ENCODE data around the gene FAM107B. TPM values are rescaled to one million over a fixed set of nuclear protein-coding genes. Genes with fewer than 3 reads are reported as not detected.

The FAM107B gene
- total and polyA plus RNA-seq, 2 of the 13 experiments (the other 11 are each of a cell fraction or from before 2014, with no cell fraction given): 15.7 to 24.8 TPM

GRCh38 chr10:14687340-14687739 is 87.4 kb downstream of the FAM107B start:
- 8% methylated on average over 1 of the region's 1 CpG for WGBS (ENCODE audit: low lambda C conversion rate)
- POLR2A ChIA-PET: no interaction called here
- FAIRE-seq: no peak
- CTCF ChIA-PET (ENCODE audit: low intra/inter-chr PET ratio, low total read pairs): no interaction called here
- Histone ChIP-seq H3K4me2 (ENCODE audit: low read depth, low read length) (no peak overlapping the region), H3K4me3 (replicated peaks in 1 of 3; ENCODE audit: insufficient read depth in 1 of 3, low read depth in 2 of 3, low read length in 3 of 3) (no peak overlapping the region), H4K20me1 (ENCODE audit: insufficient read depth, low read length) (no peaks in the 10 kb centered on the region), H2AFZ (ENCODE audit: low read length) (no peak overlapping the region), H3K27me3 (ENCODE audit: control insufficient read depth in 1 of 2, insufficient read depth in 2 of 2, low read length in 2 of 2) (0 out of 5 replicates have a peak, but pooled peaks cover 1 to 4% of the 10 kb centered on the region in 2 experiments), H3K27ac (ENCODE audit: extremely low read length, insufficient read depth, low read length) (no peak overlapping the region), H3K79me2 (ENCODE audit: insufficient read depth, low read length) (no peaks in the 10 kb centered on the region), H3K9me3 (ENCODE audit: low read length) (no peaks in the 10 kb centered on the region), H3K9ac (ENCODE audit: insufficient read depth, low read depth, low read length) (no peak overlapping the region), H3K4me1 (ENCODE audit: insufficient read depth, low read length) (peaks cover 7% of the 10 kb centered on the region), H3K36me3 (replicated peaks in 1 of 2; ENCODE audit: control insufficient read depth in 1 of 2, insufficient read depth in 2 of 2, low read length in 2 of 2) (no peaks in the 10 kb centered on the region)
- intact Hi-C loops (cut with micrococcal nuclease; ENCODE audit: unreplicated experiment): no loop called here
- ATAC-seq: peak; percentile 35
- TF ChIP-seq ETV5 (CRISPR knock-in tag; IDR thresholded peaks at IDR 0.05; ENCODE audit: borderline replicate concordance) (no peak), FOXA3 (CRISPR knock-in tag; IDR thresholded peaks at IDR 0.05) (0 out of 2 replicates have a peak, but pooled peaks have one; percentile 24), LCORL (IDR thresholded peaks at IDR 0.05) (no peak), LCORL (CRISPR knock-in tag; IDR thresholded peaks at IDR 0.05) (no peak), FOXP1 (IDR thresholded peaks at IDR 0.05) (no peak), FOXP1 (CRISPR knock-in tag; IDR thresholded peaks at IDR 0.05) (peak; percentile 46; the same call in 1 of the 2 replicates), SOX13 (IDR thresholded peaks at IDR 0.05) (no peak), SOX13 (CRISPR knock-in tag; conservative IDR thresholded peaks at IDR 0.05 in 1 of 2, IDR thresholded peaks at IDR 0.05 in 1 of 2) (peak in 1 of 2 experiments; percentile 41; a peak in 1 of 4 replicates), EP300 (IDR thresholded peaks at IDR 0.05; ENCODE audit: low read depth in 2 of 2, low read length in 2 of 2) (peak in 1 of 2 experiments; percentile 6; a peak in 1 of 4 replicates), EP300 (CRISPR knock-in tag; IDR thresholded peaks at IDR 0.05; ENCODE audit: borderline replicate concordance) (no peak), THAP7 (CRISPR knock-in tag; IDR thresholded peaks at IDR 0.05) (no peak), MNT (IDR thresholded peaks at IDR 0.05) (no peak), ZNF350 (CRISPR knock-in tag; IDR thresholded peaks at IDR 0.05; ENCODE audit: borderline replicate concordance, low read depth) (no peak), SOX5 (CRISPR knock-in tag; IDR thresholded peaks at IDR 0.05; ENCODE audit: borderline replicate concordance) (peak; percentile 20; the same call in 1 of the 2 replicates), FOXP4 (CRISPR knock-in tag; IDR thresholded peaks at IDR 0.05) (0 out of 2 replicates have a peak, but pooled peaks have one; percentile 14), HHEX (CRISPR knock-in tag; IDR thresholded peaks at IDR 0.05) (peak; percentile 57)
- in situ Hi-C loops (cut with HindIII; ENCODE audit: extremely low pct_ligation_motif_present, low pct_unique_long_range_greater_than_20kb): no loop called here
- peak; percentile 5 for DNase-seq (ENCODE audit: low spot score)
- BruUV-seq (replicated peaks): no TSS peak
